Liver (tissue), 9 donors: ENCODE results near the gene BCL2. TPM values are rescaled to one million over a fixed set of nuclear protein-coding genes. Genes with fewer than 3 reads are reported as not detected.

Experiments used
- DNase-seq: peaks from one replicate; pipeline ENCODE4 v3.0.0-alpha.2; 2017; ENCODE audit warnings: low spot score
- H3K27ac ChIP-seq, 2 donors: one replicate each; pipeline ENCODE4 v1.7.0; 2013; ENCODE audit warnings: inconsistent platforms in 2 of 2, low read length in 2 of 2, control low read depth in 1 of 2, low read depth in 1 of 2, mild to moderate bottlenecking in 1 of 2
- H3K27me3 ChIP-seq, 4 donors: one replicate each; pipeline versions ENCODE4 v1.6.1 to v1.7.0; 2013; ENCODE audit warnings: low read length in 3 of 4, inconsistent platforms in 1 of 4, mild to moderate bottlenecking in 1 of 4, moderate library complexity in 1 of 4; ENCODE audit not compliant: control insufficient read depth in 4 of 4, insufficient read depth in 4 of 4
- H3K36me3 ChIP-seq, 4 donors: one replicate each; pipeline versions ENCODE4 v1.6.1 to v1.7.0; 2013; ENCODE audit warnings: low read length in 3 of 4, mild to moderate bottlenecking in 3 of 4, low read depth in 1 of 4, moderate library complexity in 1 of 4; ENCODE audit not compliant: control insufficient read depth in 4 of 4, insufficient read depth in 3 of 4
- H3K4me1 ChIP-seq, 4 donors: one replicate each; pipeline versions ENCODE4 v1.6.1 to v1.7.0; 2013; ENCODE audit warnings: low read length in 3 of 4, mild to moderate bottlenecking in 3 of 4, moderate library complexity in 1 of 4; ENCODE audit not compliant: control insufficient read depth in 4 of 4, insufficient read depth in 4 of 4
- H3K4me3 ChIP-seq, 3 donors: one replicate each; pipeline versions ENCODE4 v1.6.1 to v1.7.0; 2013; ENCODE audit warnings: low read length in 3 of 3, control low read depth in 1 of 3, low read depth in 1 of 3, mild to moderate bottlenecking in 1 of 3
- H3K9ac ChIP-seq, 2 donors: one replicate each; pipeline ENCODE4 v1.7.0; 2013; ENCODE audit warnings: low read length in 2 of 2, mild to moderate bottlenecking in 2 of 2, moderate library complexity in 2 of 2, control low read depth in 1 of 2, low read depth in 1 of 2
- H3K9me3 ChIP-seq, 4 donors: one replicate each; pipeline versions ENCODE4 v1.6.1 to v1.7.0; 2013; ENCODE audit warnings: low read length in 3 of 4; ENCODE audit not compliant: control insufficient read depth in 4 of 4
- GABPA ChIP-seq, 2 donors: IDR thresholded peaks in 1 of 2; conservative IDR thresholded peaks in 1 of 2; 2 replicates each; pipeline ENCODE4 v1.6.1; 2016; ENCODE audit warnings: antibody characterized with exemption in 2 of 2, mild to moderate bottlenecking in 1 of 2, moderate library complexity in 1 of 2
- HNF4A ChIP-seq, 2 donors: conservative IDR thresholded peaks; 2 replicates each; pipeline ENCODE4 v1.6.1; 2016; ENCODE audit warnings: antibody characterized with exemption in 2 of 2, mild to moderate bottlenecking in 2 of 2
- JUND ChIP-seq, 2 donors: IDR thresholded peaks; 2 replicates each; pipeline ENCODE4 v1.6.1; 2016; ENCODE audit warnings: antibody characterized with exemption in 2 of 2
- RAD21 ChIP-seq, 2 donors: IDR thresholded peaks; 2 replicates each; pipeline ENCODE4 v1.6.1; 2016; ENCODE audit warnings: antibody characterized with exemption in 2 of 2, mild to moderate bottlenecking in 2 of 2
- RXRA ChIP-seq, 2 donors: IDR thresholded peaks; 2 replicates each; pipeline ENCODE4 v1.6.1; 2017 to 2018; ENCODE audit warnings: antibody characterized with exemption in 2 of 2, mild to moderate bottlenecking in 1 of 2
- TAF1 ChIP-seq: conservative IDR thresholded peaks from 2 replicates; pipeline ENCODE4 v1.6.1; 2016; ENCODE audit warnings: antibody characterized with exemption, mild to moderate bottlenecking
- YY1 ChIP-seq: IDR thresholded peaks from 2 replicates; pipeline ENCODE4 v1.6.1; 2016; ENCODE audit warnings: antibody characterized with exemption, mild to moderate bottlenecking
- WGBS: extraction: QIAGEN DNeasy Blood & Tissue Kit; methylation state at CpG from one replicate; pipeline ENCODE4 v1.1.7; 2013; 5-methylcytosine and 5-hydroxymethylcytosine counted together
- polyA plus RNA-seq, 2 donors: library from polyadenylated mRNA; stranded (reverse) in 1 of 2; unstranded in 1 of 2; fragments of 200-250 nt in 1 of 2; fragments of >200 nt in 1 of 2; fragmentation: Nextera tagmentation in 1 of 2; extraction: Ambion mirVana in 1 of 2; gene quantifications; one replicate each; pipeline versions ENCODE4 v1.2.1 to v1.2.3, GENCODE V29; 2013 to 2015
- total RNA-seq, 2 donors: library from RNA; depleted of rRNA; stranded (reverse); fragments of >200 nt; gene quantifications; one replicate each; pipeline ENCODE4 v1.2.3, GENCODE V29; 2014
- TF ChIP-seq, protein P1 (sequence below): IDR thresholded peaks from 2 replicates; pipeline ENCODE4 v1.6.1; 2016; ENCODE audit warnings: antibody characterized with exemption
- TF ChIP-seq, protein P2 (sequence below): fragments of 150-350 bp; IDR thresholded peaks from 2 replicates; pipeline ENCODE4 v1.5.1; 2017; ENCODE audit warnings: improper control_type of control experiment, low read depth, low read length; ENCODE audit not compliant: missing input control
- TF ChIP-seq, protein P3 (sequence below): IDR thresholded peaks from 2 replicates; pipeline ENCODE4 v1.6.1; 2016; ENCODE audit warnings: antibody characterized with exemption, mild to moderate bottlenecking
- donor health status: healthy.
- donor health status: healthy.
- donor health status: healthy.
- donor health status: healthy.
- donor health status: healthy.

The BCL2 gene
- total and polyA plus RNA-seq, 4 donors: 0.40 to 3.9 (median 1.4) TPM

DNA sequence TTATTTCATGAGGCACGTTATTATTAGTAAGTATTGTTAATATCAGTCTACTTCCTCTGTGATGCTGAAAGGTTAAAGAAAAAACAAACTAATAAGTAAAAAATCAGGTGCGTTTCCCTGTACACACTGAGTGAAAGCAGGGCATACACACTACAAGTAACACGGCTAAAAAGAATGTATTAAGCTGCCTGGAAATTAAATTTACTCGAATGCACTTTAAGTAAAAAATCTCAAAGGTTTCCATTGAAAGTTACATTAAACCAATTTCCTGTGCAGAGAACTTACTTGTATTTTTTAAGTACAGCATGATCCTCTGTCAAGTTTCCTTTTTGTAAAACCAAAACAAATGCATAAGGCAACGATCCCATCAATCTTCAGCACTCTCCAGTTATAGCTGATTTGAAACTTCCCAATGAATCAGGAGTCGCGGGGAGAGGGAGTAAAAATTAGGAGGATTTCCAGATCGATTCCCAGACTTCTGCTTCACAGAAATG, 633 bp downstream of the BCL2 start:
- no peak for DNase-seq
- Histone ChIP-seq H3K27ac (peak overlapping the region; percentile 67 to 77), H3K4me3 (peak overlapping the region; percentile 70 to 91 (median 74)), H3K9me3 (no peaks in the 10 kb centered on the region), H3K9ac (peak overlapping the region in 1 of 2 donors; percentile 72), H3K36me3 (no peaks in the 10 kb centered on the region), H3K27me3 (no peaks in the 10 kb centered on the region), H3K4me1 (peaks cover 3 to 20% (median 10%) of the 10 kb centered on the region in 4 donors)
- TF ChIP-seq YY1 (no peak), RXRA (IDR thresholded peaks at IDR 0.05) (no peak), HNF4A (conservative IDR thresholded peaks at IDR 0.05) (no peak), TAF1 (no peak), GABPA (IDR thresholded peaks at IDR 0.05 in 1 of 2, conservative IDR thresholded peaks at IDR 0.05 in 1 of 2) (no peak), JUND (IDR thresholded peaks at IDR 0.05) (no peak)
- TF ChIP-seq, protein P1, sequence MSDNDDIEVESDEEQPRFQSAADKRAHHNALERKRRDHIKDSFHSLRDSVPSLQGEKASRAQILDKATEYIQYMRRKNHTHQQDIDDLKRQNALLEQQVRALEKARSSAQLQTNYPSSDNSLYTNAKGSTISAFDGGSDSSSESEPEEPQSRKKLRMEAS: no peak
- WGBS: 3% methylated on average over 8 of the region's 8 CpGs

DNA sequence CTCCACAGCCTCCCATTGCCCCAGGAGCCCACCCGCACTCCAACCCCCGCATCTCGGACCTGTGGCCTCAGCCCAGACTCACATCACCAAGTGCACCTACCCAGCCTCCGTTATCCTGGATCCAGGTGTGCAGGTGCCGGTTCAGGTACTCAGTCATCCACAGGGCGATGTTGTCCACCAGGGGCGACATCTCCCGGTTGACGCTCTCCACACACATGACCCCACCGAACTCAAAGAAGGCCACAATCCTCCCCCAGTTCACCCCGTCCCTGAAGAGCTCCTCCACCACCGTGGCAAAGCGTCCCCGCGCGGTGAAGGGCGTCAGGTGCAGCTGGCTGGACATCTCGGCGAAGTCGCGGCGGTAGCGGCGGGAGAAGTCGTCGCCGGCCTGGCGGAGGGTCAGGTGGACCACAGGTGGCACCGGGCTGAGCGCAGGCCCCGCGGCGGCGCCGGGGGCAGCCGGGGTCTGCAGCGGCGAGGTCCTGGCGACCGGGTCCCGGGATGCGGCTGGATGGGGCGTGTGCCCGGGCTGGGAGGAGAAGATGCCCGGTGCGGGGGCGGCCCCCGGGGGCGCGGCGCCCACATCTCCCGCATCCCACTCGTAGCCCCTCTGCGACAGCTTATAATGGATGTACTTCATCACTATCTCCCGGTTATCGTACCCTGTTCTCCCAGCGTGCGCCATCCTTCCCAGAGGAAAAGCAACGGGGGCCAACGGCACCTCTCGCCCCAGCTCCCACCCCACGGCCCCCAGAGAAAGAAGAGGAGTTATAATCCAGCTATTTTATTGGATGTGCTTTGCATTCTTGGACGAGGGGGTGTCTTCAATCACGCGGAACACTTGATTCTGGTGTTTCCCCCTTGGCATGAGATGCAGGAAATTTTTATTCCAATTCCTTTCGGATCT, 1.3 kb downstream of the BCL2 start:
- Histone ChIP-seq H3K27me3 (no peaks in the 10 kb centered on the region), H3K4me1 (peaks cover 3 to 20% (median 10%) of the 10 kb centered on the region in 4 donors), H3K4me3 (peak overlapping the region in 2 of 3 donors; percentile 74 to 91), H3K9ac (peak overlapping the region in 1 of 2 donors; percentile 72), H3K27ac (no peak overlapping the region), H3K9me3 (no peaks in the 10 kb centered on the region), H3K36me3 (no peaks in the 10 kb centered on the region)
- peak; percentile 37 for DNase-seq
- WGBS: 9% methylated on average over 66 of the region's 66 CpGs
- TF ChIP-seq, protein P2, sequence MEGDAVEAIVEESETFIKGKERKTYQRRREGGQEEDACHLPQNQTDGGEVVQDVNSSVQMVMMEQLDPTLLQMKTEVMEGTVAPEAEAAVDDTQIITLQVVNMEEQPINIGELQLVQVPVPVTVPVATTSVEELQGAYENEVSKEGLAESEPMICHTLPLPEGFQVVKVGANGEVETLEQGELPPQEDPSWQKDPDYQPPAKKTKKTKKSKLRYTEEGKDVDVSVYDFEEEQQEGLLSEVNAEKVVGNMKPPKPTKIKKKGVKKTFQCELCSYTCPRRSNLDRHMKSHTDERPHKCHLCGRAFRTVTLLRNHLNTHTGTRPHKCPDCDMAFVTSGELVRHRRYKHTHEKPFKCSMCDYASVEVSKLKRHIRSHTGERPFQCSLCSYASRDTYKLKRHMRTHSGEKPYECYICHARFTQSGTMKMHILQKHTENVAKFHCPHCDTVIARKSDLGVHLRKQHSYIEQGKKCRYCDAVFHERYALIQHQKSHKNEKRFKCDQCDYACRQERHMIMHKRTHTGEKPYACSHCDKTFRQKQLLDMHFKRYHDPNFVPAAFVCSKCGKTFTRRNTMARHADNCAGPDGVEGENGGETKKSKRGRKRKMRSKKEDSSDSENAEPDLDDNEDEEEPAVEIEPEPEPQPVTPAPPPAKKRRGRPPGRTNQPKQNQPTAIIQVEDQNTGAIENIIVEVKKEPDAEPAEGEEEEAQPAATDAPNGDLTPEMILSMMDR: peak; percentile 27
- TF ChIP-seq RAD21 (IDR thresholded peaks at IDR 0.05) (peak; percentile 38 to 75), RXRA (IDR thresholded peaks at IDR 0.05) (peak in 1 of 2 donors; percentile 9)
- TF ChIP-seq, protein P3, sequence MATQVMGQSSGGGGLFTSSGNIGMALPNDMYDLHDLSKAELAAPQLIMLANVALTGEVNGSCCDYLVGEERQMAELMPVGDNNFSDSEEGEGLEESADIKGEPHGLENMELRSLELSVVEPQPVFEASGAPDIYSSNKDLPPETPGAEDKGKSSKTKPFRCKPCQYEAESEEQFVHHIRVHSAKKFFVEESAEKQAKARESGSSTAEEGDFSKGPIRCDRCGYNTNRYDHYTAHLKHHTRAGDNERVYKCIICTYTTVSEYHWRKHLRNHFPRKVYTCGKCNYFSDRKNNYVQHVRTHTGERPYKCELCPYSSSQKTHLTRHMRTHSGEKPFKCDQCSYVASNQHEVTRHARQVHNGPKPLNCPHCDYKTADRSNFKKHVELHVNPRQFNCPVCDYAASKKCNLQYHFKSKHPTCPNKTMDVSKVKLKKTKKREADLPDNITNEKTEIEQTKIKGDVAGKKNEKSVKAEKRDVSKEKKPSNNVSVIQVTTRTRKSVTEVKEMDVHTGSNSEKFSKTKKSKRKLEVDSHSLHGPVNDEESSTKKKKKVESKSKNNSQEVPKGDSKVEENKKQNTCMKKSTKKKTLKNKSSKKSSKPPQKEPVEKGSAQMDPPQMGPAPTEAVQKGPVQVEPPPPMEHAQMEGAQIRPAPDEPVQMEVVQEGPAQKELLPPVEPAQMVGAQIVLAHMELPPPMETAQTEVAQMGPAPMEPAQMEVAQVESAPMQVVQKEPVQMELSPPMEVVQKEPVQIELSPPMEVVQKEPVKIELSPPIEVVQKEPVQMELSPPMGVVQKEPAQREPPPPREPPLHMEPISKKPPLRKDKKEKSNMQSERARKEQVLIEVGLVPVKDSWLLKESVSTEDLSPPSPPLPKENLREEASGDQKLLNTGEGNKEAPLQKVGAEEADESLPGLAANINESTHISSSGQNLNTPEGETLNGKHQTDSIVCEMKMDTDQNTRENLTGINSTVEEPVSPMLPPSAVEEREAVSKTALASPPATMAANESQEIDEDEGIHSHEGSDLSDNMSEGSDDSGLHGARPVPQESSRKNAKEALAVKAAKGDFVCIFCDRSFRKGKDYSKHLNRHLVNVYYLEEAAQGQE: no peak
